ENCODE data around the gene NMT2.

The NMT2 gene

GRCh38 chr10:15180736-15181135 is 12.2 kb upstream of the NMT2 start:
- no peak for DNase-seq

GRCh38 chr10:15176269-15176668 is 7.8 kb upstream of the NMT2 start:
- no peak for DNase-seq

- DNase-seq: no peak
These were observed 7.1 kb upstream of the NMT2 start for GRCh38 chr10:15175587-15175986.

GRCh38 chr10:15172306-15172840 is 3.9 kb upstream of the NMT2 start:
- no peak for DNase-seq

- peak; percentile 38 for DNase-seq
These were observed 1.3 kb upstream of the NMT2 start for GRCh38 chr10:15169555-15170401.

- DNase-seq: peak; percentile 95
These were observed 477 bp upstream of the NMT2 start for GRCh38 chr10:15168786-15169554.

- peak; percentile 36 for DNase-seq
These were observed 842 bp downstream of the NMT2 start for GRCh38 chr10:15167411-15168290.

GRCh38 chr10:15166325-15166724 is 2.2 kb downstream of the NMT2 start:
- DNase-seq: no peak

GRCh38 chr10:15163253-15163828 is 5.2 kb downstream of the NMT2 start:
- no peak for DNase-seq

- DNase-seq: no peak
These were observed 9.5 kb downstream of the NMT2 start for GRCh38 chr10:15158972-15159371.

- no peak for DNase-seq
These were observed 10.0 kb downstream of the NMT2 start for GRCh38 chr10:15158448-15158847.

GRCh38 chr10:15155978-15156656 is 12.4 kb downstream of the NMT2 start:
- no peak for DNase-seq

GRCh38 chr10:15152556-15152955 is 15.9 kb downstream of the NMT2 start:
- no peak for DNase-seq

GRCh38 chr10:15150563-15150962 is 17.9 kb downstream of the NMT2 start:
- no peak for DNase-seq

- no peak for DNase-seq
These were observed 19.3 kb downstream of the NMT2 start for GRCh38 chr10:15149042-15149771.

GRCh38 chr10:15147594-15148392 is 20.7 kb downstream of the NMT2 start:
- no peak for DNase-seq

GRCh38 chr10:15146366-15146765 is 22.1 kb downstream of the NMT2 start:
- no peak for DNase-seq

GRCh38 chr10:15144788-15145187 is 23.7 kb downstream of the NMT2 start:
- no peak for DNase-seq

- DNase-seq: no peak
These were observed 27.1 kb downstream of the NMT2 start for GRCh38 chr10:15141136-15142054.

All from effector CD8-positive, alpha-beta T cell (primary cell).